Measurements from ENCODE around the gene SCCPDH. TPM values are rescaled to one million over a fixed set of nuclear protein-coding genes. Genes with fewer than 3 reads are reported as not detected.

Gene SCCPDH
- total and polyA plus RNA-seq, 9 of the 15 experiments (the other 6 are each of a cell fraction or from before 2014, with no cell fraction given), result 7.0 to 61.9 (median 38.3) TPM

DNA sequence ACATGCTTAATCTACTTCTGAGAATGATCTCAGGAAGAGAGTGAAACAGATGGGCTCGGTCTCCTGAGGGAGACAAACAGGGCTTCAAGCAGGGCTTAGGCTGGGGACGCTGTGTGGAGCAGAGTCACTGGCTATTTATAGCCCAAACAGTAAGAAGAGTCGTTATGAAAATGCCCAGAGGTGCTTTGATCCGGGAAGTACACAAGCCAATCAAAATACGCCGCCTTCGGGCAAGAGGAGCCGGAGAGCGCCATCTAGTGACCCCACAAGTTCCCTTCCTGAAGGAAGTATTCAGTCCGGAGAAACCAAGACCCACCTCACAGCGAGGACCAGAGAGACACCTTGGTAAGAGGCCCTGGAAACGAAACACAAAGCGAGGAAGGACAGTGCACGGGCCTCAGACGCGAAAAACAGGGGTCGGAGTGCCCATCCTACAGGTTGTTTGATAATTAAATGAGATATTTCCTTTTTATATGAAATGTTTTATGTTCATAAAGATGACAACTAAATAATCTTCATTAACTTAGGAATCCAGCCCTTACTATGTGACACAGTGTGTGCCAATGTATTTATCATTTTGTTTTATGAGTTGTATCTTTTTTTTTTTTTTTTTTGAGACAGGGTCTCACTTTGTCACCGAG is 25.0 kb upstream of the SCCPDH start (continued):
- peak; percentile 59; the same call in 1 of the 2 replicates for TF ChIP-seq NBN (IDR thresholded peaks at IDR 0.05; ENCODE audit: low read depth)
- TF ChIP-seq SNIP1 (IDR thresholded peaks at IDR 0.05; ENCODE audit: low read depth), result no peak
- TF ChIP-seq RCOR1 (IDR thresholded peaks at IDR 0.05; ENCODE audit: borderline replicate concordance in 1 of 2, low read depth in 2 of 2, low read length in 2 of 2), result peak in 1 of 2 experiments; percentile 35; a peak in 1 of 4 replicates
- no peak for TF ChIP-seq HMG20A (CRISPR knock-in tag; conservative IDR thresholded peaks at IDR 0.05)
- TF ChIP-seq OTX1 (CRISPR knock-in tag; IDR thresholded peaks at IDR 0.05), result no peak
- no peak for TF ChIP-seq ZNF77 (CRISPR knock-in tag; IDR thresholded peaks at IDR 0.05)
- TF ChIP-seq, protein P1, sequence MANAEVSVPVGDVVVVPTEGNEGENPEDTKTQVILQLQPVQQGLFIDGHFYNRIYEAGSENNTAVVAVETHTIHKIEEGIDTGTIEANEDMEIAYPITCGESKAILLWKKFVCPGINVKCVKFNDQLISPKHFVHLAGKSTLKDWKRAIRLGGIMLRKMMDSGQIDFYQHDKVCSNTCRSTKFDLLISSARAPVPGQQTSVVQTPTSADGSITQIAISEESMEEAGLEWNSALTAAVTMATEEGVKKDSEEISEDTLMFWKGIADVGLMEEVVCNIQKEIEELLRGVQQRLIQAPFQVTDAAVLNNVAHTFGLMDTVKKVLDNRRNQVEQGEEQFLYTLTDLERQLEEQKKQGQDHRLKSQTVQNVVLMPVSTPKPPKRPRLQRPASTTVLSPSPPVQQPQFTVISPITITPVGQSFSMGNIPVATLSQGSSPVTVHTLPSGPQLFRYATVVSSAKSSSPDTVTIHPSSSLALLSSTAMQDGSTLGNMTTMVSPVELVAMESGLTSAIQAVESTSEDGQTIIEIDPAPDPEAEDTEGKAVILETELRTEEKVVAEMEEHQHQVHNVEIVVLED (CRISPR knock-in tag; IDR thresholded peaks at IDR 0.05), result no peak
- no peak for TF ChIP-seq ZC3H4 (CRISPR knock-in tag; IDR thresholded peaks at IDR 0.05; ENCODE audit: borderline replicate concordance)
- TF ChIP-seq, protein P2, sequence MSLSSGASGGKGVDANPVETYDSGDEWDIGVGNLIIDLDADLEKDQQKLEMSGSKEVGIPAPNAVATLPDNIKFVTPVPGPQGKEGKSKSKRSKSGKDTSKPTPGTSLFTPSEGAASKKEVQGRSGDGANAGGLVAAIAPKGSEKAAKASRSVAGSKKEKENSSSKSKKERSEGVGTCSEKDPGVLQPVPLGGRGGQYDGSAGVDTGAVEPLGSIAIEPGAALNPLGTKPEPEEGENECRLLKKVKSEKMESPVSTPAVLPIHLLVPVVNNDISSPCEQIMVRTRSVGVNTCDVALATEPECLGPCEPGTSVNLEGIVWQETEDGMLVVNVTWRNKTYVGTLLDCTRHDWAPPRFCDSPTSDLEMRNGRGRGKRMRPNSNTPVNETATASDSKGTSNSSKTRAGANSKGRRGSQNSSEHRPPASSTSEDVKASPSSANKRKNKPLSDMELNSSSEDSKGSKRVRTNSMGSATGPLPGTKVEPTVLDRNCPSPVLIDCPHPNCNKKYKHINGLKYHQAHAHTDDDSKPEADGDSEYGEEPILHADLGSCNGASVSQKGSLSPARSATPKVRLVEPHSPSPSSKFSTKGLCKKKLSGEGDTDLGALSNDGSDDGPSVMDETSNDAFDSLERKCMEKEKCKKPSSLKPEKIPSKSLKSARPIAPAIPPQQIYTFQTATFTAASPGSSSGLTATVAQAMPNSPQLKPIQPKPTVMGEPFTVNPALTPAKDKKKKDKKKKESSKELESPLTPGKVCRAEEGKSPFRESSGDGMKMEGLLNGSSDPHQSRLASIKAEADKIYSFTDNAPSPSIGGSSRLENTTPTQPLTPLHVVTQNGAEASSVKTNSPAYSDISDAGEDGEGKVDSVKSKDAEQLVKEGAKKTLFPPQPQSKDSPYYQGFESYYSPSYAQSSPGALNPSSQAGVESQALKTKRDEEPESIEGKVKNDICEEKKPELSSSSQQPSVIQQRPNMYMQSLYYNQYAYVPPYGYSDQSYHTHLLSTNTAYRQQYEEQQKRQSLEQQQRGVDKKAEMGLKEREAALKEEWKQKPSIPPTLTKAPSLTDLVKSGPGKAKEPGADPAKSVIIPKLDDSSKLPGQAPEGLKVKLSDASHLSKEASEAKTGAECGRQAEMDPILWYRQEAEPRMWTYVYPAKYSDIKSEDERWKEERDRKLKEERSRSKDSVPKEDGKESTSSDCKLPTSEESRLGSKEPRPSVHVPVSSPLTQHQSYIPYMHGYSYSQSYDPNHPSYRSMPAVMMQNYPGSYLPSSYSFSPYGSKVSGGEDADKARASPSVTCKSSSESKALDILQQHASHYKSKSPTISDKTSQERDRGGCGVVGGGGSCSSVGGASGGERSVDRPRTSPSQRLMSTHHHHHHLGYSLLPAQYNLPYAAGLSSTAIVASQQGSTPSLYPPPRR (CRISPR knock-in tag; IDR thresholded peaks at IDR 0.05; ENCODE audit: borderline replicate concordance), result 0 out of 2 replicates have a peak, but pooled peaks have one; percentile 21
- TF ChIP-seq, protein P3, sequence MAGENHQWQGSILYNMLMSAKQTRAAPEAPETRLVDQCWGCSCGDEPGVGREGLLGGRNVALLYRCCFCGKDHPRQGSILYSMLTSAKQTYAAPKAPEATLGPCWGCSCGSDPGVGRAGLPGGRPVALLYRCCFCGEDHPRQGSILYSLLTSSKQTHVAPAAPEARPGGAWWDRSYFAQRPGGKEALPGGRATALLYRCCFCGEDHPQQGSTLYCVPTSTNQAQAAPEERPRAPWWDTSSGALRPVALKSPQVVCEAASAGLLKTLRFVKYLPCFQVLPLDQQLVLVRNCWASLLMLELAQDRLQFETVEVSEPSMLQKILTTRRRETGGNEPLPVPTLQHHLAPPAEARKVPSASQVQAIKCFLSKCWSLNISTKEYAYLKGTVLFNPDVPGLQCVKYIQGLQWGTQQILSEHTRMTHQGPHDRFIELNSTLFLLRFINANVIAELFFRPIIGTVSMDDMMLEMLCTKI (IDR thresholded peaks at IDR 0.05; ENCODE audit: partially characterized antibody), result no peak
- TF ChIP-seq, protein P4, sequence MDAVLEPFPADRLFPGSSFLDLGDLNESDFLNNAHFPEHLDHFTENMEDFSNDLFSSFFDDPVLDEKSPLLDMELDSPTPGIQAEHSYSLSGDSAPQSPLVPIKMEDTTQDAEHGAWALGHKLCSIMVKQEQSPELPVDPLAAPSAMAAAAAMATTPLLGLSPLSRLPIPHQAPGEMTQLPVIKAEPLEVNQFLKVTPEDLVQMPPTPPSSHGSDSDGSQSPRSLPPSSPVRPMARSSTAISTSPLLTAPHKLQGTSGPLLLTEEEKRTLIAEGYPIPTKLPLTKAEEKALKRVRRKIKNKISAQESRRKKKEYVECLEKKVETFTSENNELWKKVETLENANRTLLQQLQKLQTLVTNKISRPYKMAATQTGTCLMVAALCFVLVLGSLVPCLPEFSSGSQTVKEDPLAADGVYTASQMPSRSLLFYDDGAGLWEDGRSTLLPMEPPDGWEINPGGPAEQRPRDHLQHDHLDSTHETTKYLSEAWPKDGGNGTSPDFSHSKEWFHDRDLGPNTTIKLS (IDR thresholded peaks at IDR 0.05; ENCODE audit: borderline replicate concordance, low read depth), result no peak
- TF ChIP-seq, protein P5, sequence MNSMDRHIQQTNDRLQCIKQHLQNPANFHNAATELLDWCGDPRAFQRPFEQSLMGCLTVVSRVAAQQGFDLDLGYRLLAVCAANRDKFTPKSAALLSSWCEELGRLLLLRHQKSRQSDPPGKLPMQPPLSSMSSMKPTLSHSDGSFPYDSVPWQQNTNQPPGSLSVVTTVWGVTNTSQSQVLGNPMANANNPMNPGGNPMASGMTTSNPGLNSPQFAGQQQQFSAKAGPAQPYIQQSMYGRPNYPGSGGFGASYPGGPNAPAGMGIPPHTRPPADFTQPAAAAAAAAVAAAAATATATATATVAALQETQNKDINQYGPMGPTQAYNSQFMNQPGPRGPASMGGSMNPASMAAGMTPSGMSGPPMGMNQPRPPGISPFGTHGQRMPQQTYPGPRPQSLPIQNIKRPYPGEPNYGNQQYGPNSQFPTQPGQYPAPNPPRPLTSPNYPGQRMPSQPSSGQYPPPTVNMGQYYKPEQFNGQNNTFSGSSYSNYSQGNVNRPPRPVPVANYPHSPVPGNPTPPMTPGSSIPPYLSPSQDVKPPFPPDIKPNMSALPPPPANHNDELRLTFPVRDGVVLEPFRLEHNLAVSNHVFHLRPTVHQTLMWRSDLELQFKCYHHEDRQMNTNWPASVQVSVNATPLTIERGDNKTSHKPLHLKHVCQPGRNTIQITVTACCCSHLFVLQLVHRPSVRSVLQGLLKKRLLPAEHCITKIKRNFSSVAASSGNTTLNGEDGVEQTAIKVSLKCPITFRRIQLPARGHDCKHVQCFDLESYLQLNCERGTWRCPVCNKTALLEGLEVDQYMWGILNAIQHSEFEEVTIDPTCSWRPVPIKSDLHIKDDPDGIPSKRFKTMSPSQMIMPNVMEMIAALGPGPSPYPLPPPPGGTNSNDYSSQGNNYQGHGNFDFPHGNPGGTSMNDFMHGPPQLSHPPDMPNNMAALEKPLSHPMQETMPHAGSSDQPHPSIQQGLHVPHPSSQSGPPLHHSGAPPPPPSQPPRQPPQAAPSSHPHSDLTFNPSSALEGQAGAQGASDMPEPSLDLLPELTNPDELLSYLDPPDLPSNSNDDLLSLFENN (IDR thresholded peaks at IDR 0.05; ENCODE audit: low read depth in 2 of 2, low read length in 2 of 2), result 0 out of 4 replicates have a peak, but pooled peaks of 1 of the 2 experiments have one; percentile 30
- peak in 1 of 2 experiments; percentile 85; a peak in 2 of 4 replicates for TF ChIP-seq ARNT (IDR thresholded peaks at IDR 0.05)
